ENCODE results near the gene PDE3B. TPM values are rescaled to one million over a fixed set of nuclear protein-coding genes. Genes with fewer than 3 reads are reported as not detected.
"Not testable (repeated sequence)": the region's sequence is repeated elsewhere in the genome, so short reads cannot be mapped to it uniquely, and the experiment has no call there.

PDE3B gene
- total and polyA plus RNA-seq, 12 donors: 0.42 to 4.2 (median 1.9) TPM

DNA sequence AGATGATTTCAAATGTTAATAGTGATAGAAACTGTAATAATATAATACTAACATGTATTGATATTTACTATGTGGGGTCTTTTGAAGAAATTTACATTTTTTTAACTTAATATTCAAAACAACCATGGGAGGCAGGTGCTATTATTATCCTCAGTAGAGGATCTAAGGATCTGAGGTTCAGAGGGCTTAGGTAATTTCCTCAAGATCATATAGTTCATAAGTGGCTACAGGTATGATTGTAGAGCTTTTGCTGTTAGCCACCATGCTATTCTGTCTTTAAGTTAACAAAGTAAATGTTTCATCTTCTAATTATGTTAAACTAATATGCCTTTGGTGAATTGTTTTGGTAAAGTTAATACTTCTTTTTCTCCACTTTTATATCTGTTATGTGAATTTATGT is 83.6 kb downstream of the PDE3B start:
- no peaks in the 10 kb centered on the region for H3K9me3 ChIP-seq (replicated peaks in 1 of 3)
- H3K27me3 ChIP-seq: no peaks in the 10 kb centered on the region
- no peak overlapping the region for H3K27ac ChIP-seq
- no peaks in the 10 kb centered on the region for H3K4me1 ChIP-seq (replicated peaks in 1 of 2)
- no peak for TF ChIP-seq POLR2A (IDR thresholded peaks at IDR 0.05)
- TF ChIP-seq, protein P1, sequence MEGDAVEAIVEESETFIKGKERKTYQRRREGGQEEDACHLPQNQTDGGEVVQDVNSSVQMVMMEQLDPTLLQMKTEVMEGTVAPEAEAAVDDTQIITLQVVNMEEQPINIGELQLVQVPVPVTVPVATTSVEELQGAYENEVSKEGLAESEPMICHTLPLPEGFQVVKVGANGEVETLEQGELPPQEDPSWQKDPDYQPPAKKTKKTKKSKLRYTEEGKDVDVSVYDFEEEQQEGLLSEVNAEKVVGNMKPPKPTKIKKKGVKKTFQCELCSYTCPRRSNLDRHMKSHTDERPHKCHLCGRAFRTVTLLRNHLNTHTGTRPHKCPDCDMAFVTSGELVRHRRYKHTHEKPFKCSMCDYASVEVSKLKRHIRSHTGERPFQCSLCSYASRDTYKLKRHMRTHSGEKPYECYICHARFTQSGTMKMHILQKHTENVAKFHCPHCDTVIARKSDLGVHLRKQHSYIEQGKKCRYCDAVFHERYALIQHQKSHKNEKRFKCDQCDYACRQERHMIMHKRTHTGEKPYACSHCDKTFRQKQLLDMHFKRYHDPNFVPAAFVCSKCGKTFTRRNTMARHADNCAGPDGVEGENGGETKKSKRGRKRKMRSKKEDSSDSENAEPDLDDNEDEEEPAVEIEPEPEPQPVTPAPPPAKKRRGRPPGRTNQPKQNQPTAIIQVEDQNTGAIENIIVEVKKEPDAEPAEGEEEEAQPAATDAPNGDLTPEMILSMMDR (IDR thresholded peaks at IDR 0.05): no peak
- no peak for DNase-seq
- H3K36me3 ChIP-seq (replicated peaks in 1 of 2): no peaks in the 10 kb centered on the region
- intact Hi-C loops (cut with DNase I): no loop called here
- no peak overlapping the region for H3K4me3 ChIP-seq

GRCh38 chr11:14727746-14728145 is 84.1 kb downstream of the PDE3B start:
- Histone ChIP-seq H3K27ac (no peak overlapping the region), H3K36me3 (replicated peaks in 1 of 2) (no peaks in the 10 kb centered on the region), H3K27me3 (no peaks in the 10 kb centered on the region), H3K9me3 (replicated peaks in 1 of 3) (no peaks in the 10 kb centered on the region), H3K4me1 (replicated peaks in 1 of 2) (no peaks in the 10 kb centered on the region), H3K4me3 (no peak overlapping the region)
- 22 to 46% (median 33%) methylated on average over 1 of the region's 1 CpG for WGBS, 4 donors
- no peak for TF ChIP-seq POLR2A (IDR thresholded peaks at IDR 0.05)
- TF ChIP-seq, protein P1 (IDR thresholded peaks at IDR 0.05): no peak
- intact Hi-C loops (cut with DNase I): no loop called here
- no peak for DNase-seq

GRCh38 chr11:14740539-14740938 is 96.9 kb downstream of the PDE3B start:
- H3K27me3 ChIP-seq; H3K9me3 ChIP-seq (replicated peaks in 1 of 3); H3K27ac ChIP-seq; H3K36me3 ChIP-seq (replicated peaks in 1 of 2); intact Hi-C loops (cut with DNase I); H3K4me3 ChIP-seq; DNase-seq; H3K4me1 ChIP-seq (replicated peaks in 1 of 2): not testable (repeated sequence)
- WGBS, 4 donors: 73 to 76% (median 74%) methylated on average over 2 of the region's 2 CpGs

- Histone ChIP-seq H3K27ac (no peak overlapping the region), H3K4me1 (replicated peaks in 1 of 2) (no peaks in the 10 kb centered on the region), H3K36me3 (replicated peaks in 1 of 2) (no peaks in the 10 kb centered on the region), H3K9me3 (replicated peaks in 1 of 3) (no peaks in the 10 kb centered on the region), H3K4me3 (no peak overlapping the region), H3K27me3 (no peaks in the 10 kb centered on the region)
- 60 to 71% (median 62%) methylated on average over 3 of the region's 3 CpGs for WGBS, 4 donors
- TF ChIP-seq, protein P1 (IDR thresholded peaks at IDR 0.05): no peak
- no peak for TF ChIP-seq POLR2A (IDR thresholded peaks at IDR 0.05)
- intact Hi-C loops (cut with DNase I): no loop called here
- DNase-seq: no peak
These were observed 97.6 kb downstream of the PDE3B start for GRCh38 chr11:14741195-14741594.

- DNase-seq: no peak
- no peaks in the 10 kb centered on the region for H3K27me3 ChIP-seq
- no peaks in the 10 kb centered on the region for H3K9me3 ChIP-seq (replicated peaks in 1 of 3)
- H3K36me3 ChIP-seq (replicated peaks in 1 of 2): no peaks in the 10 kb centered on the region
- TF ChIP-seq POLR2A (IDR thresholded peaks at IDR 0.05): no peak
- TF ChIP-seq, protein P1 (IDR thresholded peaks at IDR 0.05): no peak
- no peak overlapping the region for H3K4me3 ChIP-seq
- H3K4me1 ChIP-seq (replicated peaks in 1 of 2): no peaks in the 10 kb centered on the region
- 61 to 79% (median 66%) methylated on average over 3 to 5 of the region's 5 CpGs for WGBS, 4 donors
- H3K27ac ChIP-seq: no peak overlapping the region
- intact Hi-C loops (cut with DNase I): no loop called here
These were observed 99.4 kb downstream of the PDE3B start for GRCh38 chr11:14742849-14743559.

- H3K9me3 ChIP-seq (replicated peaks in 1 of 3); H3K4me3 ChIP-seq; DNase-seq; H3K4me1 ChIP-seq (replicated peaks in 1 of 2); H3K36me3 ChIP-seq (replicated peaks in 1 of 2); H3K27me3 ChIP-seq; intact Hi-C loops (cut with DNase I); H3K27ac ChIP-seq: not testable (repeated sequence)
- WGBS, 4 donors: 77 to 91% (median 84%) methylated on average over 6 of the region's 6 CpGs
These were observed 100.1 kb downstream of the PDE3B start for GRCh38 chr11:14743667-14744066.

Measured in adrenal gland (tissue), 12 donors.